NCI-H82 (cell line): Measurements from ENCODE around the gene VGLL2.
"Not testable (repeated sequence)": the region's sequence is repeated elsewhere in the genome, so short reads cannot be mapped to it uniquely, and the experiment has no call there.

Experiments used
- DNase-seq: peaks from one replicate; lab custom pipeline; 2025; lab: John Stamatoyannopoulos, UW

VGLL2 gene

DNA sequence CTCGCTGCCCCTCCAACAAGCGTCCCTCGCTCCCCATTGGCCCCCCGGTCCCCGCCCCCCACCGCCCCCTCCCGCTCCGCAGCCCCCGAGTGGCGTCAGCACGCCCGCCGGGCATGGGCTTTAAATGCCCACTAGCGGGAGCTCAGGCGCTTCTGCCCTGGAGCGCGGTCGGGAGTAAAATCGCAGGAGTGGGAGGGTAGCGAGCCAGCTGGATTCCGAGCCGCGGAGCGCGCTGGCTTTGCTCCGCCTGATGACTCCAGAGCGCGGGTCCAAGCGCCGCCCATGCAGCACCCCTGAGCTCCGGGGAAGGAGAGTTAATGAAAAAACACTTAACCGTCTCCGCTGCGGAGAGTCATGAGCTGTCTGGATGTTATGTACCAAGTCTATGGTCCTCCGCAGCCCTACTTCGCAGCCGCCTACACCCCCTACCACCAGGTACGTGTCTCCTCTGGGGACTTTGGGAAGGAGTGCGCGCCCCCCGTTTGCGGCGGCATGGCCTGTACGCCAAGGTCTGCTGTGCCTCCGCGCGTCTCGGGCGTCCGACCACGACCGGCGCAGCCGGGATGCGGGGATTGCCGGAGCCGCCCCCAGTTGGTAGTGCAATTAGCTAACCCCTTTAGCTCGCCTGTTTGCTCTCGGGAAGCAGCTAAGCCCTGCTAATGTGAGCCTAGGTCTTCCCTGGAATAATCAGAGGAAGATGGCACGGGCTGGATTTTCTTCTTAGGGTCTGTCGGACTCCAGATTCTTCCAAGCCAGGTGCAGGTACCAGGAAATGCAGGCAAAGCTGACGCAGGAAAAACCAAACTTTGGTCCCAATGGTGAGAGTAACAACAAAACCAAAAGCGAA, at the start of gene VGLL2:
Gene VGLL2 (plus strand): TSS at position 149 of the 847 bp plus-strand sequence. CDS start 206 bp downstream, at position 355.
- DNase-seq = peak; percentile 78

- no peak for DNase-seq
These were observed 42.5 kb upstream of the VGLL2 start for GRCh38 chr6:117222861-117223260.

DNA sequence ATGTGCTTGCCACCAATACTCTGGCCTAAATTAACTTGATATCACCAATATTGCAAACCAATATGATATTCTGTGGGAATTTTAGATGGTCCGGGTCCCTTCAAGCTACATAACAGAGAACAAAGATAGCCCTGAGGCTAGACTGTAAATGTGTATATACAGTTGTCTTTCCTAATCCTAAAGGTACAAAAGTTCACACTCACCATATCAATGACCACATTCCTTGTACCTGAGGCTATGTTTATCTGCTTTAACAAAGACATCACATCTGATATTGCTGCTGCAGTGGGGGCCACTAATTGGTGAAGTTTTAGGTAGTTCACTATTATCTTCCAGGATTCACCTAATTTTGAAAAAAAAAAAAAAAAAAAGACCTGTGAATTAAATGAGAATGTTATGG, 38.6 kb upstream of the VGLL2 start:
- no peak for DNase-seq

DNA sequence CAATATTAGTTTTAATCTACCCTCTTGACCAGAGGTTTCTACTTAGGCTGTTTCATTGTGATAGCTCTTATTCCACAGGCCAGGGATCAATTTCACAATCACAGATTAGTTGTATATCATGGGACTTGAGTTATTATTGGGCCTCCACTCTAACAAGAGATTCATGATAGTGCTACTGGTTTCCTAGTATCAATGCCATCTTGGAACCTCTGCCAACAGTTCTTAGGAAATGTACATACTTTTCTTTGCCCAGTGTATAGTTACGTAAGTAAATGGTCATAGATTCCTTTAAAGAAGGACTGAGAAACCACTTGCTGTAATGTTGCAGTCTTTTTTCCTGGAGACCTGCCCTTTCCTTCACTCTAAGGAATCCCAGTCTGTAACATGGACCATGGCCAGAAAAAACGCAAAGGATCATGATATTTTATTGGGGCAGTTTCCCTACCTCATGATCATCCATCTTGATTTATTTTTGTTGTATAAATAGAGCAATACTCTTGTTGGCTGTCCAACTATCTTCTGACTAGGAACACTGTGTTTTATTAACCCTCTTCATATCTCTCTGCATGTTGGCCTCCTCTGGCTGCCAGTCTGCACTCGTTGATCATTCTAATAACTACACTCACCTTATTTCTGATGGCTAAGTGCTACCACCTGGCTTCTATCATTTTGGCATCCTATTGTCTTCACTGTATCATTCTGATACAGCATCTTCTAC, 38.0 kb upstream of the VGLL2 start:
- no peak for DNase-seq

GRCh38 chr6:117228202-117228601, 37.2 kb upstream of the VGLL2 start:
- no peak for DNase-seq

DNA sequence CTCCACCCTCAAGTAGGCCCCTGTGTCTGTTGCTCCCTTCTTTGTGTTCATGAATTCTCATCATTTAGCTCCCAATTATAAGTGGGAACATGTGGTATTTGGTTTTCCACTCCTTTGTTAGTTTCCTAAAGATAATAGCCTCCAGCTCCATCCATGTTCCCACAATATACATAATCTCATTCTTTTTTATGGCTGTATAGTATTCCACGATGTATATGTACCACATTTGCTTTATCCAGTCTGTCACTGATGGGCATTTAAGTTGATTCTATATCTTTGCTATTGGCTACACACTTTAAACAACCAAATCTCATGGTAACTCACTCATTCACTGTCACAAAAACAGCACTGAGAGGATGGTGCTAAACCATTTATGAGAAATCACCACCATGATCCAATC, 35.5 kb upstream of the VGLL2 start:
- no peak for DNase-seq

DNA sequence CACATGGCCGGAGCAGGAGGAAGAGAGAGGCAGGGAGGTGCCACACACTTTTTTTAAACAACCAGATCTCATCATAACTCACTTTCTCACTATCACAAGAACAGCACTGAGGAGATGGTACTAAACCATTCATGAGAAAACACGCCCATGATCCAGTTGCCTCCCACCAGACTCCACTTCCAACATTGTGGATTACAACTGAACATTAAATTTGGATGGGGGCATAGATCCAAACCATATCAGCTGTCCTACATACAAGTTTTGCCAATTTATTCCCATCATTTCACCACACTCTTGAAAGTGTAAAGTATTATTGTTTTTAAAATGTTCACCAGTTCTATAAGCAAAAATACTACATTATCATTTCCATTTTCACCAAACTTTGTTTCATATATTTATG, 33.9 kb upstream of the VGLL2 start:
- no peak for DNase-seq

DNA sequence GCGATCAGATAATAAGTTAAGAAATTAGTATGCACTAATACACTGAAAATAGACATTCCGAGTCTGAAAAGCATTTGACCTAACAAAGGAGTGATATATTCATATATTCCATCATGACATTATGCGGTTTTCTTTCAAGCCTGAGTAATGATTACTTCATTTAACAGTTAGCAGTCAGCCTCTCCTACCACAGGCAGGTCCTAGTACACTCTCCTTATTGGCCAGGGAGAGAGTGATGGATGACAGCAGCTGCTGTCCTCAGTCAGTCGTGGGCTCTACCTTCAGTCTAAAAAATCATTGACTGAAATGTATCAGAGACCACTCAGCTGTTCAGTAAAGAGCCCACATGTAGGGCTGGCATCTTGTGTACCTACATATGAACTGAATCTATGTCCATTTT, 33.2 kb upstream of the VGLL2 start:
- DNase-seq = no peak

GRCh38 chr6:117233145-117233544, 32.2 kb upstream of the VGLL2 start:
- no peak for DNase-seq

GRCh38 chr6:117237561-117237960, 27.8 kb upstream of the VGLL2 start:
- no peak for DNase-seq

- not testable (repeated sequence) for DNase-seq
These were observed 20.8 kb upstream of the VGLL2 start for GRCh38 chr6:117244571-117244970.

GRCh38 chr6:117244979-117245378, 20.4 kb upstream of the VGLL2 start:
- DNase-seq = peak; percentile 14

GRCh38 chr6:117253785-117254184, 11.6 kb upstream of the VGLL2 start:
- no peak for DNase-seq

DNA sequence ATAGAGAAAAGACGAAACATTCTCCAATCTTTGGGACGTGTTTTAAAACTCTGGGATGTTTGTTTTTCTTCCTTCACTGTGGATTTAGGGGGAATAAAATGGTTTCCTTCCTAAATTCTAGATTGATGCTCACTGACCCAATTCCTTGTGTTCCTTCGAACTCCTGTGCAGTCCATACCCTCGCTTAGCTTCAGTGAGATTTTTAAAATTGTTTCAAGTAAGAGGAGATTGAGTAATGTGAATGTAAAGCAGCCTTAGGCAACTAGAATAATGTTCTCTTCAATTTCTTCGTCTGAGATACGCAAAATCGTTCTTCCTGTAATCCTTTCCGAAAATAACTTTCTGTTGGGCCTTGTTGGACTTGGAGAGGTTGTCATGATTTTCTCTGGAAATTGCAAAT, 2.6 kb upstream of the VGLL2 start:
- no peak for DNase-seq

DNA sequence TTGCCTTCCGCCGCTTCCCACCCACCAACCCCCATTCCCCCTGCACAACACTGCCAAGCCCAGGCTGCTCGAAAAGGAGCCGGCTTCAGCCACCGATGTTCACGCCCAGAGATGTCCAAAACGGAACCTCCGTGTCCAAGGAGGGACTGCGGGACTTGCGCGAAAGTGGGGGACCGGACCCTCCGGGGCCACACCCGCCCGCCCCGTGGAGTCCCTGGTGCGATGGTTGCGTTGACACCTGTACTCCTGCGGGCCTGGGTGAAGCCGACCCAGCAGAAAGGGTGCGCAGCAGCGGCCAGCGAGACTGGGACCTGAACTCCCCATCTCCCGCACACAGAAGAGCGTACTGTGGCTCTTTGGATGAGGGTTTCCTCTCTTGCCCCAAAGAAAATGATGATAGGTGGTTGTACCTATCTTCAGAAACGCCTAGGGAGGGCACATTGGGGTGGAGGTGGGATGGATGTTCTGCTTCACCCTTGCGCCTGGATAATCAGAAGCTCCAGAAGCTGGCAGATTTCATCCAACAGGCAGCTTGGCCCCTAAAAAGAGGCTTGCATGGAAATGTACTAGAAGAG, 1.9 kb upstream of the VGLL2 start:
- DNase-seq = no peak

- DNase-seq = no peak
These were observed 1.0 kb upstream of the VGLL2 start for GRCh38 chr6:117264369-117264691.

DNA sequence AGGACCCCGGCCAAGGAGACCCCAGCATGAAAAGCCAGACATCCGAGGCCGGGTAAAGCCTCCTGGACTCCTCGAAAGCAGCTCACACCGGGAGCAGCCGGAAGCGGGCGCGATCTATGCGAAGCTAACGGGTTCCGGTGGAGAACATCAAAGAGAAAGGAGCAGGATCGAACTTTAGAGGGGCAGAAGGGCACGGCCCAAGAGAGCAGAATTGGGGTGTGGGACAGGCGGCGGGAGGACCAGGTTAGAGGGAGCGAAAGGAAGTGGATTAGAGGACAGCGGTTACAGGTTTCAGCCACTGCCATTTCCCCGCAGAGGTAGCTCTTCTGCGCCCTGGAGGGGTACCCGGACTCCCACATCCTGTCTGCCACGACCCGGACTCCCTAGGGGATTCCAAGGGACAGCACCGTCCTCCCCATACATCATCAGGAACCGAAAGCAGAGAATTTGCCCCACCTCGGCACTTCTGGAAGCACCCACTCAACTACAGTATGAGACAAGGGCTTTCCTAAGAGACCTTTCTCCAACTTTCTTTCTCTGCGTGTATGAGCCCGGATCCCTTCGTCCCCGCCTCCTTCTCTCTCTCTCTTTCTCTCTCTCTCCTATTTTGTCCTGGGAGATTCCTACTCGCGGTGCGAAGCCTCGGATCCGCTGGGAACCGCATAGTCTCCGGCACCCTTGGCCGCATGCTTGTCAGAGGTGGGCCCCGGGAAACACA, 507 bp upstream of the VGLL2 start:
- DNase-seq = peak; percentile 58

- DNase-seq = no peak
These were observed 1.1 kb downstream of the VGLL2 start for GRCh38 chr6:117266257-117267053.

- no peak for DNase-seq
These were observed 1.6 kb downstream of the VGLL2 start for GRCh38 chr6:117267054-117267347.

DNA sequence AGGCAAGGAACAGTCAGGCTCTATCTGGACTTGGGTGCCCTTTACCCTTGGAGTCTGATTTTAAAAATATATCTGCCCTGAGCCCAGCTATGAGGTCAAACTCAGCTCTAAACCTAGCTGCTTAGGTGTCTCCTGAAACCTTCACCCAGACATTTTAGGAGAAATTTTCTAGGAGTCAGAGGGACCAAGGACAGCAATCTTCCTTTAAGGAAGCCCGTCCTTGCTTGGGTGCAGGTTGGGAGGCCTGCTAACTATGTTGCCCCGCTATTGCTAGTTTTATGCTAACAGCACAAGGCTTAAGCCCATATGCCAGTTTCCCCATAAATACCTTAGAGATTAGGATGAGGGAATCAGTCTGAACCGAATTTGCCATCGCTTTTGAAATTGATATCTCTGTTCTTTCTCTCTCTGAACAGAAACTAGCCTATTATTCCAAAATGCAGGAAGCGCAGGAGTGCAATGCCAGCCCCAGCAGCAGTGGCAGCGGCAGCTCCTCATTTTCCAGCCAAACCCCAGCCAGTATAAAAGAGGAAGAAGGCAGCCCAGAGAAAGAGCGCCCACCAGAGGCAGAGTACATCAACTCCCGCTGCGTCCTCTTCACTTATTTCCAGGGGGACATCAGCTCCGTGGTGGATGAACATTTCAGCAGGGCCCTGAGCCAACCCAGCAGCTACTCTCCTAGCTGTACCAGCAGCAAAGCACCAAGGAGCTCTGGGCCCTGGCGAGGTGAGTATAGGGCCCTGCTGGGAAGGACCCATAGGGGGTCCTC, 2.6 kb downstream of the VGLL2 start:
- peak; percentile 31 for DNase-seq

GRCh38 chr6:117268924-117269323, 3.6 kb downstream of the VGLL2 start:
- DNase-seq = no peak
